Activated CD4-positive, CD25-positive, alpha-beta regulatory T cell treated with anti-CD3 and anti-CD28 coated beads, Interleukin-2, amount 50 U/mL, for 16 hours (primary cell): ENCODE data around the gene PGRMC2.
"Not testable (repeated sequence)": the region's sequence is repeated elsewhere in the genome, so short reads cannot be mapped to it uniquely, and the experiment has no call there.

Experiments
- DNase-seq: peaks from one replicate; pipeline ENCODE4 v3.0.0-alpha.2; 2020; ENCODE audit warnings: low read depth, low spot score

Gene PGRMC2

DNA sequence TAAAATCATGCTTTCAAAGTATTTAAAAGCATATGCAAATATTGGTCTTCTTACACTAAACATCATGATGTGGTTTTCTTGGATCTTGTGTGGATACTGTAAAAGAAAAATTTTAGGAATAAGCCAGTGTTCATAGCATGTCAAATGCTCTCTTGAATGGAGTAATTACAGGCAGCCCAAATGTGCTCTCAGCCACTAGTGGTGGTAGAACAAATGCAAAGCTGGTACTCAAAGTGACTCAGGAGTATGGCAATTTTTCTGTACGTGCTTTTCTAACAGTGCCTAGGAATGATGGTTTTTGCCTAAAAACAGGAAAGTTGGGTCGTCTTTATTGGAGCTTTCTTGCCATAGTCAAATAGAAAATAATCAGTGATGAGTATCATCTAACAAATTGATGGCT is 19.9 kb downstream of the PGRMC2 start:
- DNase-seq = no peak

DNA sequence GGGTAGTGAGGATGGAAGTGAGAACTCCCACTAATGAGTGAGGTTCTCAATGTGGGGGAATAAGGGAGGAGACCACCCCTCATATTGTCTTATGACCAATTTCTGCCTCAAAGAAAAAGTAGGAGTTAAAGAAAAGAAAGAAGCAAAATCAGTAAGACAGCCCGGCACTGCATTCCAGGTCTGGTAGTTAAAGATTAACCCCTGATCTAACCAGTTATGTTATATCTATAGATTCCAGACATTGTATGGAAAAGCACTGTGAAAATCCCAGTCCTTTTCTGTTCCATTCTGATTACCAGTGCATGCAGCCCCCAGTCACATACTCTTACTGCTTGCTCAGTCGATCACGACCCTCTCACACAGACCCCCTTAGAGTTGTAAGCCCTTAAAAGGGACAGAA is 20.4 kb downstream of the PGRMC2 start:
- not testable (repeated sequence) for DNase-seq

DNA sequence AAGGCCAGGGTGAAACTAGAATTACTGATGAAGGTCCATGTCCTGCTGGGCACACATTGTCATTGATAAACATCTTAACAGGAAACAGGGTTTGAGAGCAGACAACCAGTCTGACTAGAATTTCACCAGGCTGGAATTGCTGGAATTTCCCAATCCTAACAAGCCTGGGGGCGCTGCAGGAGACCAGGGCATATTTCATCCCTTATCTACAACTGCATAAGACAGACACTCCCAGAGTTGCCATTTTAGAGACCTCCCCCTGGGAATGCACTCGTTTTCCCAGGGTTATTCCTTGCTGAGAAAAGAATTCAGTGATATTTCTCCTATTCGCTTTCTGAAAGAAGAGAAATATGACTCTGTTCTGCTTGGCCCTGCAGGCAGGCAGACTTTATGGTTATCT is 22.1 kb downstream of the PGRMC2 start:
- DNase-seq = not testable (repeated sequence)

DNA sequence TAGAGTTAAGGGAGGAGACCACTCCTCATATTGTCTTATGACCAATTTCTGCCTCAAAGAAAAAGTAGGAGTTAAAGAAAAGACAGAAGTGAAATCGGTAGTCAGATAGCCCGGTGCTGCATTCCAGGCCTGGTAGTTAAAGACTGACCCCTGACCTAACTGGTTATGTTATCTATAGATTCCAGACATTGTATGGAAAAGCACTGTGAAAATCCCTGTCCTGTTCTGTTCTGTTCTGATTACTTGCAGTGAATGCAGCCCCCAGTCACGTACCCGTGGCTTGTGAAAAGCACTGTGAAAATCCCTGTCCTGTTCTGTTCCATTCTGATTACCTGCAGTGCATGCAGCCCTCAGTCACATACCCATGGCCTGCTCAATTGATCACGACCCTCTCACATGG is 27.7 kb downstream of the PGRMC2 start:
- DNase-seq = not testable (repeated sequence)

DNA sequence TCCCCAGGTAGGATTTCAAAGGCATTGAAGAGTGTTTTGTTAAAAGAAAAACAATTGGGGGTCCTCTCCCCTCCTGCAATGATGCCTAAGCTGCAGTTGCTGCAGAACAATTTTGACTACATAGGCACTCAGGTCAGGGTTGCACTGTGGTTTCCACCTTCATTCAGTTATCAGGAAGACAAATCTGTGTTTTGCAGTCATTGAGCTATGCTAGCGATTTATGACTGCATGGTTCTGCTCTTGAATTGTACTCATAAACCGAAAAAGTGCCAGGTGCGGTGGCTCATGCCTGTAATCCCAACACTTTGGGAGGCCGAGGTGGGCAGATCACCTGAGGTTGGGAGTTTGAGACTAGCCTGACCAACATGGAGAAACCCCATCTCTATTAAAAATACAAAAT is 29.4 kb downstream of the PGRMC2 start:
- DNase-seq = not testable (repeated sequence)

DNA sequence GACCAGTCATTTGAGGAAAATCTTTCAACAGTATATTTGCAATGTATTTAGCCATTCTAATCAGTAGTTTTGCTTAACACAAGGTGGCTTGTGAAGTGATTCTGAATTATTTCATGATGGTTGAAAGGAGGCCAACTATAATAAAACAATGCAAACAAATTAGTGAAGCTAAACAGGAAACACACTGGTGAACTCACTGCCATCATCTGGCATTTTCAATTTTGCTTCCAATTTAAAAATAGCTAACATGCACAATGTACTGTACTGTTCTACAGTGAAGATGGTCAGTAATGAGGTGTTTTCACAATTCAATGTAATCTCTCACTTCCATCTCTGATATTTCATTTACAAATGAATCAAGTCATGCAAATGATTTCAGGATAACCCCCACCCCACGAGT is 31.1 kb downstream of the PGRMC2 start:
- DNase-seq = no peak

DNA sequence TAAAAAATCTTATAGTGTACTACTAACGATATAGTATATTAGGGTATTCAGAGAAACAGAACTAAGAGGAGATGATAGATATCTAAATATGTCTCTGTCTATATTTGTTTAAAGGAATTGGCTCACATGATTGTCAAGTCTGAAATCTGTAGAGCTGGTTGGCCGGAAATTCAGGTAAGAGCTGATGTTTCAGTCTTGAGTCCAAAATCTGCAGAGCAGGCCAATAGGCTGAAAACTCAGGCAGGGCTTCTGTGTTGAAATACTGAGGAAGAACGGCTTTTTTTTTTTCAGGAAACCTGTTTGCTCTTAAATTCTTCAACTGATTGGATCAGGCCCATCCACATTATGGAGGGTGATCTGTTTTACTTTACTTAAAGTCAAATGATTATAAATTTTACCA is 31.7 kb downstream of the PGRMC2 start:
- DNase-seq = no peak

DNA sequence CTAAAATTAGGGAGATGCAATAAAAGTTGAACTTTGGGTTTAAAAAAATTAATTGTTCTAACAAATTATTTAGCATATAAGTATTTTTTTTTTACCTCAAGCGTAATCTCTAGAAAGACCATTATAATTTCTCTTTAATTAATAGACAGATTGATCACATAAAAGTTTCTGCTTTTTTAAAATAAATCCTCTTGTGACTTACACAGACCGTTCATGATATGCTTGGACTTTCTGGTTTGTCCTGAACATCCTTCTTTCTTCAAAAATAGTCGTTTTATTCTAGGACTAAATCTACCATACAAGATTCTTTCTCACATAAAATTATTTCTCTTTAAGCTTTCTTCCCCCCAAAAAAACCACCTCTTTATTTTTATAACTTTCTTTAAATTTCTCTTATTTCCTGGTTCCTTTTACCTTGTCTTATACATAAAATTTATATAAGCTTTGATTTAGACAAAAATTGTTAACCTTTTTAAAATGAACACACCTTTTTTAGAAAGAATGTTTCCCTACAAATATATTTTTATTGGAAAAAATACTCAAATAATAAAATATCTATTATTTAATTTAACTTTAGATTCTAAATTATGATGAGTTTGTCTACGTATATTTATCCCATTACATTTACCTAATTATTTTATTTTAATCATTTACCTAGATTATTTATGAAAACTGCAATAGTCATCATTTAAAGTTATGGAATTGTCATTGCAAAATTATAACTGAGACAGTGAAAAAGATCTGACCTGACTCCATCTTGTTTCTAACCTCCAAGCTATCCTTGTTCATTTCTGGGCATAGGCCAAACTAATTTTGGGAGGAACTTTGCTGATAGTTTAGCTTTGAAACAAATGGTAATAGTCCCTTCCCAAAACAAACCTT is 37.6 kb downstream of the PGRMC2 start:
- DNase-seq = no peak

DNA sequence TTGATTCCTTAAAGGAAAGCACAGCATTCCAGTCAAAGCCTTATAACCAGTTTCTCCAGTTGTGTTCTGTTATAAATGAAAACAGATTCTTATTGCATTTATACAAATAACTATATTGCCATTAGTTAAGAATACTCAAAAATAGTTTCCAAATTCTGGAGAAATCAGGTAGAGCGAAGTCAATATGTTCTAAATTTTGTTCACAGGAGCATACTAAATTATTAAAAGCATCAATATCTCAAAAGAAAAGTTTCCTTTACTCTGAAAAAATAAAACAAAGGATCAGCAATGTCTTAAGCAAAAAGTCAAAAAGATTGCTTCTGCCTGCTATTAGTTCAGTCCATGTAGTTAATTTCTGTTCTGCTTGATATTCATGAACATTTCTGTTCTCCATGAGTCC is 39.7 kb downstream of the PGRMC2 start:
- DNase-seq = no peak

DNA sequence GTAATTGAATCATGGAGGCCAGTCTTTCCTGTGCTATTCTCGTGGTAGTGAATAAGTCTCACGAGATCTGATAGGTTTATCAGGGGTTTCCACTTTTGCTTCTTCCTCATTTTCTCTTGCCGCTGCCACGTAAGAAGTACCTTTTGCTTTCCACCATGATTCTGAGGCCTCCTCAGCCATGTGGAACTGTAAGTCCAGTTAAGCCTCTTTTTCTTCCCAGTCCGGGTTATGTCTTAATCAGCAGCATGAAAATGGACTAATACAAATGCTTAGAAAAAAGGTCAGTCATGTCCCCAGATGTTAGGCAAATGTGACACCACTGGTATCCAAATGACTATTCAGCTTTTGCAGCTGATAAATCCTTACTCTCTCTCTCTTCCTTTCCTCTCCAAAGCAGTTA is 42.2 kb downstream of the PGRMC2 start:
- not testable (repeated sequence) for DNase-seq

DNA sequence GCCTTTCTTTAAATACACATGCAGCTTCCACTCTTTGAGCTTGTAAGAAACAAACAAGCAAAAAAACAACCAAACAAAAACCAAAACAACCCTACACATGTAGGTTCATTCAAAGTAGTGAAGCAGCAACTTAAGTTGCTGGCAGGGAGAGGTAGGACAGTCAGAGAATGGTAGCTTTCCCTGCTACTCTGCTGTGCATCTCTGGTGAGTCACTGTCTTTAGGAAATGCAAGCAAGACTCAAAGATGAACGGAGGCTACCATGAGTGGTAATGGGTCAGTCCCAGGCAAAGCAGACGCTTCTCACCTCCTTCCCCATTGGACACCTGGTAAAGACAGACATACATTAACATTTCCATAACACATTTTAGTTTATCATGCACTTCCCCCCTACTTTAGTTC is 43.2 kb downstream of the PGRMC2 start:
- DNase-seq = no peak

DNA sequence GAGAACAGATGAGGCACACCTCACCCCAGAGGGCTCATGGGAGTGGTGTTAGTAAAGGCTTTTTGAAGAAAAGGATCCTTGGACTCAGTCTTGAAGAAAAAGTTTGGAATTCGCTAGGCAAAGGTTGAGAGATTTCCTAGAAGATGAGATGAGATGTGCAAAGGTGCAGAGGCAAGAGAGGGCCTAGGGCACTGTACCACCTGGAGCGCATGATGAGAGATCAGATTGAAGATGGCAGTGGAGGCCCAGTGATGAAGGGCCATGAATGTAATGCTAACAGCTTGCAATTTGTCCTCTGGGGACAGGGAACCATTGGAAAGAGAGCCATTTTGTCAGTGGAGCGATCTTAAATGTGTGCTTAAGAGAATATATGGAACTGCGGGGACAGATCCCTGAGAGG is 45.0 kb downstream of the PGRMC2 start:
- DNase-seq = no peak

DNA sequence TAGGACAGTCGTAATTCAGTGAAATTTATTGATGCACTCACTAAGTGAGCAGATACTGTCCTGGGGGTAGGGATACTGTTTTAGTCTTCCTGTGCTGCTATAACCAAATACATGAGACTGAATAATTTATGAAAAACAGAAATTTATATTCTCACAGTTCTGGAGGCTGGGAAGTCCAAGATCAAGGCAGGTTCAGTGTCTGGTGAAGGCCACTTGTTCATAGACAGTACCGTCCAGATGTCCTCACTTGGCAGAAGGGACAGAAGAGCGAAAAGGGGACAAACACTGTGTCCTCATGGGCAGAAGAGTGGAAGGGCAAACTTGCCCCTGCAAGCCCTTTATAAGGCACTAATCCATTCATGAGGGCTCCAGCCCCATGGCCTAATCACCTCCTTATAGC is 45.6 kb downstream of the PGRMC2 start:
- DNase-seq = no peak

DNA sequence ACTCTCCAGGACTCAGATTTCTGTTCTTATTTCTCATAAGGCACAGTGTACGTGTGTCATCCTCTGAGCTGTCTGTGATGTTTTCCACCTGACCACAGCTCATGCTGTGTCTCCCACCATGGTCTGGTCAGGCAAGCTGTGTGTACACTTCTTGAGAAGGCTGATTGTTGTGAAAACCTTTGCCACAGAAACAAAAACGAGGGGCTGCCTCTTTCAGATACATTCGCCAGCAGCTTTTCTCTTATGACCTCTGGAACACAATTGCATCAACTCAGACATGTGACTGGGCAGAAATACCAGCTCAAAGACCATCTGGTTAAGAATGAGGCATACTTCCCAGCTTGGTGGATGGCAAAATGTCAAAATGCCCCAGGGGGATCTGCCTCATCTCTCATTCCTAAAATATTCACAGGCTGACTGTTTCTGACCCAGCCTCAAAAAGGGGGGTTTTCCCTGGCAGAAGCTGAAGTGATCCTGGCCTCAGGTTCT is 46.1 kb downstream of the PGRMC2 start:
- DNase-seq = no peak

DNA sequence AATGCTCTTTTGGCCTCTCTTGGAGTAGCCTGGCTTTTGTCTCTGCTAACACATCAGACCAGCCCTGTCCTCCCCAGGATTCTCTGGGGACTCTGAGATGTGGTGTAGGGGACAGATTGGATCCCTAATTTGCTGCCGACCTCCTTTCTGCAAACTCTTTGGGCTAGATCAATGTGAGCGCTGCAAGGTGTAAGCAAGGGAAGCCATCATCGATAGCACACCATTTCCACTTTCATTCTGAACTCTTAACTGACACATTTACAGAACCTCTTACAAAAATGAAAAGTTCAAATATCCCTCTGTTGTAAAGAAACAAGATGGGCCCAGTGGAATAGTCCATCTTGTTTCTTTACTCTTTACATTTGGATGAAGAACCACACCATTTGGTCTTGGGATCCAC is 46.6 kb downstream of the PGRMC2 start:
- DNase-seq = no peak

DNA sequence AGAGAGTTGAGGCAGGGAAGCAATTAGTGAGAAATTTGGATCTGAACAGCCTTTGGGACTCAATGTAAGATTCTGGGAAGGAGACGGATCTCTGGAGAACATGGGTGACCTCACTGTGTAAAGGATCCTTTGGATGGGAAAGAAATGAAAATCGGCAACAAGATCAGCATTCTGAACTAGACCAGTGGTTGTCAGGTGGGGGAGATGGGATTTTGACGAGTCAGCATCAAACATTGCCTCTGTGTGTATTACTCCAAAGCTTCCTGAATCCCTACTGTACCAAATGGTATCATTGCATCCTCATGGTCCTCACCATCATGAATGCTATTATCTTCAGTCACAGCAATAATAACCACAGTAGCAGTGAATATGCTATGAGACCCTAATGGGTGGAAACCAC is 52.8 kb downstream of the PGRMC2 start:
- no peak for DNase-seq

DNA sequence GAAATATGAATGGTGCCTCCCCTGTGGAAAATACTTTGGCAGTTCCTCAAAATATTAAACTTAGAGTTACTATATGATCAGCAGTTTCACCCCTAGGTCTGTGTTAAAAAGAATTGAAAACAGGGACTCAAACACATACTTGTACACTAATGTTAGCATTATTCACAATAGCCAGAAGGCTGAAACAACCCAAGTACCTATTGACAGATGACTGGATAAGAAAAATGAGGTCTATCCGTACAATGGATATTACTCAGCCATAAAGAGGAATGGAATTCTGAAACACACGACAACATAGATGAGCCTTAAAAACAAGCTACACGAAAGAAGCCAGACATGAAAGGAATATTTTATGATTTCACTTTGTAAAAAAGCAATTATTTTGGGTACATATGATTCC is 54.9 kb downstream of the PGRMC2 start:
- DNase-seq = no peak

DNA sequence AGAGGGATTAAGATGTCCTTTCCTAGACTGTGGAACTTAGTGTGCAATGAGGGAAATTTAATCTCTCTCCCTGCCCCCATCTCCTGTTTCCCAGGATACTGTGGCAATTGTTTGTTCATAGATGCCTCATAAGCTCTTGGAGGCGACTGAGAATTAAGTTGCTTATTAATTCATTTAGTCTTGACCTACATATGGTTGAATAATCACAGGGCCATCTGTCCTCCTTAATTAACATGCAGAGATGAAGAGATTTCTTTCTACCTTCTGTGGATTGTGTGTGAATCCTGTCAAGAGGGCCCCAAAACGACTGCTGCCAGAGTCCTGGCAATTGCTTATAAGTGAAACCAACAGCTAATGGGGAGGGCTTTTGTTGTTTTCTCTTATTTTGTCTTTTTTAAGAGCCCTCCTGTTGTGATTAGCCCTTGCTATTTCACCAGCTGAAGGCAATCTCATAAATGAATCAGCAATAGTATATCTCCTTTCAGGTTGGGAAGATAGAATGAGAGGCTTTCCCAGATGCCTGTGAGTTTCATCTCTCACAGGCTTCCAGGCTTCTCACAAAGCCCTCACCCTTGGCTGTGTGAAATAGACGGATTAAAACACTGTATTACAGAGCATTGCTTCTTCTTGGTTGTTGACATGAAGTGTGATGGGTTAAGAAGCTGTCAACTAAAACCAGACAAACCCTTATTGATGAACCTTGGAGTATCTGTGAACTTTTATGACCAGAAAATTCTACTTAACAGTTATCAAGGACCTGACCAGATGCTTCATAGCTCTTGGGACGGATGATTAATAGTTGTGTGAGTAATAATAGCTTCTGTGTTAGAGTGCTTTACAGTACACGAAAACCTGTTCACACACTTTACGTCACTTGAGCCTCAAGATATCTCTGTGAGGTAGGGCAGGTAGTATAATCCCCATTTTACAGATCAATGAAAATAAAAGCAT is 58.5 kb downstream of the PGRMC2 start:
- DNase-seq = no peak

DNA sequence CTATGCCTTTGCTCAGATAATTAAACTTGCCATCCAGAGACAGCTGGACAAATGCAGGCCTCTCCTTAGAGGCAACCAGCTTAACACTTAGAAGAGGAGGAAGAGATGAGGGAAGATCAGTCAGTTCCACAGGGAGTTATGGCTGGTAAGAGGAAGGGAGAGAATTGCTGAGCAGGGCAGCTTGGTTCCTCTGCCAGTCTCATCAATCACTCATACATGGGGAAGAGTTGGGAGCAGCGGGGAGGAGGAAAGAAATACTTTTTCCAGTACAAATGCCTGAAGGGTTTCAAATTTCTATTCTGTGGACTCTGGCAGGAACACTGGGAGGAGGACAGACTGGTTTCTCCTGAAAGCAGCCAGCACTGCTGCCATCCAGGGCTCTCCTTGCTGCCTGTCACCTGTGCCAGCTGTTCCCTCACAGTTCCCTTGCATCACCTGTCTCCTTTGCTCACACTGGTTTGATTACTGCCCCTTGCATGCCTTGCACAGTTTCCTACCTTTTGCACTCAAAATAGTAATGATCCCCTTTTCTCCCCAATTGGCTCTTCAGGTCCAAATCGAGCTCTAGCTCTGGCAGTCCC is 59.5 kb downstream of the PGRMC2 start:
- no peak for DNase-seq

DNA sequence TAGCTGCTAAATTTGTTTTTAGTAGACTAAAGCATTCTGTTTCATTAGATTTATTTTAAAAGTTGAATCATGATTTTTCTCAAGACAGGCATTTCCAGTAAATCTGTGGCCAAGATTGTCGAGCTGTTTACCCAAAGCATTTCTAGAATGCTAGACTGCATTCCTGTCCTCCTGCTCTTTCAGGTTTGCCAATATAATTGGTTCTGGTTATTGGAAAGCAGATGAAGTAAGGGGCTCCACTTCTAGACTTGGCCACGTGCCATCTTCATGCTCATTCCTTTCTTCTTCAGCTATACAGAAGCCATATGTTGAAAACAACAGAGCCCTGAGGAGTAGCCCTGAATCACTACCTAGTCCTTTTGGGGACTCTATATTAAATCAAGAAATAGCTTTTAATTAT is 62.5 kb downstream of the PGRMC2 start:
- DNase-seq = no peak

DNA sequence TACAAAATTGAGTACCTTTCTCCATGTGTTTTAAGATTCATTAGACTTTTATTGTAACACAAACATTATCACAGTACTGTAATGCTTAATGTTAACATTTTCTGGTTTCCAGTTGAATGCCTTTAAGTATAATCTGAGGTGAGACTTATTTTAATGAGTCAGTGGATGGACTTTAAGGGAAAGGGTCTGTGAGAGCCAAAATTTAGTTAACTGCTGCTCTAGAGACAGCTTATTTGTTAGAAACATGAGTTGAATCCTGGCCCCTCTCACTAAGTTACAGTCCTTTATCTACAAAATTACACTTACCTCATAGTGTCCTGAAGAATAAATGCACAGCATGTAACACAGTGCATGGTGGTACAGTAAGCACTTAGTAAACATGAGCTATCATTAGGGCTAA is 66.0 kb downstream of the PGRMC2 start:
- DNase-seq = no peak
